Activated naive CD4-positive, alpha-beta T cell treated with anti-CD3 and anti-CD28 coated beads, Interleukin-2, amount 50 U/mL, for 24 hours (primary cell): ENCODE data around the gene AP4S1.
A peak's percentile ranks its signal among the peaks of the same experiment; 100 is the strongest.
"Not testable (repeated sequence)": the region's sequence is repeated elsewhere in the genome, so short reads cannot be mapped to it uniquely, and the experiment has no call there.

Source experiments
- H3K27ac Mint-ChIP-seq: one replicate; pipeline ENCODE4 v1.8.0; 2021; ENCODE audit warnings: mild to moderate bottlenecking, mixed read lengths
- H3K27me3 Mint-ChIP-seq: one replicate; pipeline ENCODE4 v1.8.0; 2021; ENCODE audit warnings: mixed read lengths
- H3K36me3 Mint-ChIP-seq: one replicate; pipeline ENCODE4 v1.8.0; 2021; ENCODE audit warnings: mixed read lengths
- H3K4me1 Mint-ChIP-seq: one replicate; pipeline ENCODE4 v1.8.0; 2021; ENCODE audit warnings: mixed read lengths
- H3K4me3 Mint-ChIP-seq: one replicate; pipeline ENCODE4 v1.8.0; 2021; ENCODE audit warnings: mild to moderate bottlenecking, mixed read lengths
- H3K9me3 Mint-ChIP-seq: one replicate; pipeline ENCODE4 v1.8.0; 2021; ENCODE audit warnings: mixed read lengths

The AP4S1 gene

GRCh38 chr14:31085027-31085426 lies 59.6 kb downstream of the AP4S1 start:
- H3K4me1 Mint-ChIP-seq: no peaks in the 10 kb centered on the region
- H3K4me3 Mint-ChIP-seq: no peak overlapping the region
- no peaks in the 10 kb centered on the region for H3K27me3 Mint-ChIP-seq
- peaks cover 4% of the 10 kb centered on the region for H3K36me3 Mint-ChIP-seq
- no peak overlapping the region for H3K27ac Mint-ChIP-seq
- H3K9me3 Mint-ChIP-seq: no peaks in the 10 kb centered on the region

- H3K36me3 Mint-ChIP-seq, H3K4me3 Mint-ChIP-seq, H3K4me1 Mint-ChIP-seq, H3K27me3 Mint-ChIP-seq, H3K27ac Mint-ChIP-seq, H3K9me3 Mint-ChIP-seq: not testable (repeated sequence)
These were observed 61.0 kb downstream of the AP4S1 start for GRCh38 chr14:31086466-31086865.

DNA sequence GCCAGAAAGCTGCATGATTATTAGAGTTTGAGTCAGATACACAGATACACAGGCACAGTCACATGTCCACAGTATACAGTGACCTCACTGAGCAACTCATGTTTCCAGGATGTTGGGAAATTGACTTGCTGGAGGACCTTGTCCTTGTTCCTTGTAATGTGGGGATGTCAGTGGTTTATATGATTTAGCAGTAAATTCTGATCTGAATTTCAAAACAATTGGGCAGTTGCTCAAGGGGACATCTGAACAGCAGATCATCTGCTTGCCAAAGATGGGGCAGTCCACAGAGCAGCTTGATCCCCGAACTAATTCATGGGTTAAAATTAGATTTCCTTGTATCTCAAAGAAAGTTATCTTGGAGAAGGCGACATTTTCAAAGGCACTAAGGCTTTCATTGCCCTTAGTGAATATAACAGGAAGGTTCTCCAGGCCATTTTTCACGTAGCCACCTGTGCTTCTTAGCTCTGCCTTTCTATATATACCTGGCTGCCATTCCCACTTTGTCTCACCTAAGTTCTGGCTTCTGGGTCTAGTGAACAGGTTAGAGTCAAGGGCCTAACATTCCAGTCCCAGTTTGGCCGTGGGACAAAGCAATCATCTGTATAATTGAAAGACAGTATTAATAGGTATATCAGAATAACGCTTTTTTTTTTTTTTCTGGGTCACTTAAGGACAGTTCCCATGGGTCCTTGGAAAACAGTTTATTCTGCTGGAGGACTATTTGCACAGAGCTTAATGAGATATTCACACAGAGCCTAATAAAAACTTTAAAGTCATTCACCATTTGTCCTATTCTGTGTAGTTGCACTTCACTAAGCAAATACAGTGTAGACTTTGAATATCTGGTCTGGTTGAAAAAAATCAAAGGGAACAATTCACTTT lies 65.7 kb downstream of the AP4S1 start:
- no peak overlapping the region for H3K4me3 Mint-ChIP-seq
- H3K4me1 Mint-ChIP-seq: no peaks in the 10 kb centered on the region
- no peaks in the 10 kb centered on the region for H3K27me3 Mint-ChIP-seq
- no peaks in the 10 kb centered on the region for H3K9me3 Mint-ChIP-seq
- H3K27ac Mint-ChIP-seq: no peak overlapping the region
- peaks cover 2% of the 10 kb centered on the region for H3K36me3 Mint-ChIP-seq

DNA sequence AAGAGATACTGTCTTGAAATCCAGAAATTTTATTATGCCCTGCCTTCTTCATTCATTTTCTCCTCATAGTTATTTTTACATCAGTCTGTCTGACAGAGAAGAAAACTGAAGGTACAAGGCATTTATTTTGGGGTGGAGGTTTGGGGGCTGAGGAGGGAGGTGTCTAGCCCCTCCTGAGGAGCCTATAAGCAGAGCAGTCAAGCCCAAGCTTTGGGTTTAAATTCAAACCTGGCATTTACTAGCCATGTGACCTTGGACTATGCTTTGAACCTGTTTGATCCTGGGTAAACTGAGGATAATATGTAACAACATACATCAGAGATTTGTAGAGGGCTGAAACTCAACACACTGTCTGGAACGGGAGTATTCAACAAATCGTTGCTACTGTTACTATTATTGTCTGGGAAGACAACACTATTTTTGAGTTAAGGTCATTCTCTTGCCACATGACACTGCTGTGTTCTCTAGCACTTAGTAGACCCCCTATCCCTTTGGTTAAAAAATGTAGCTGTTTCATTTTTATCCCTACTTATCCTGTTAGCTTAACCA lies 66.8 kb downstream of the AP4S1 start:
- Mint-ChIP-seq H3K36me3 (peaks cover 2% of the 10 kb centered on the region), H3K27me3 (no peaks in the 10 kb centered on the region), H3K9me3 (no peaks in the 10 kb centered on the region), H3K4me3 (no peak overlapping the region), H3K4me1 (no peaks in the 10 kb centered on the region), H3K27ac (peak overlapping the region; percentile 51)

DNA sequence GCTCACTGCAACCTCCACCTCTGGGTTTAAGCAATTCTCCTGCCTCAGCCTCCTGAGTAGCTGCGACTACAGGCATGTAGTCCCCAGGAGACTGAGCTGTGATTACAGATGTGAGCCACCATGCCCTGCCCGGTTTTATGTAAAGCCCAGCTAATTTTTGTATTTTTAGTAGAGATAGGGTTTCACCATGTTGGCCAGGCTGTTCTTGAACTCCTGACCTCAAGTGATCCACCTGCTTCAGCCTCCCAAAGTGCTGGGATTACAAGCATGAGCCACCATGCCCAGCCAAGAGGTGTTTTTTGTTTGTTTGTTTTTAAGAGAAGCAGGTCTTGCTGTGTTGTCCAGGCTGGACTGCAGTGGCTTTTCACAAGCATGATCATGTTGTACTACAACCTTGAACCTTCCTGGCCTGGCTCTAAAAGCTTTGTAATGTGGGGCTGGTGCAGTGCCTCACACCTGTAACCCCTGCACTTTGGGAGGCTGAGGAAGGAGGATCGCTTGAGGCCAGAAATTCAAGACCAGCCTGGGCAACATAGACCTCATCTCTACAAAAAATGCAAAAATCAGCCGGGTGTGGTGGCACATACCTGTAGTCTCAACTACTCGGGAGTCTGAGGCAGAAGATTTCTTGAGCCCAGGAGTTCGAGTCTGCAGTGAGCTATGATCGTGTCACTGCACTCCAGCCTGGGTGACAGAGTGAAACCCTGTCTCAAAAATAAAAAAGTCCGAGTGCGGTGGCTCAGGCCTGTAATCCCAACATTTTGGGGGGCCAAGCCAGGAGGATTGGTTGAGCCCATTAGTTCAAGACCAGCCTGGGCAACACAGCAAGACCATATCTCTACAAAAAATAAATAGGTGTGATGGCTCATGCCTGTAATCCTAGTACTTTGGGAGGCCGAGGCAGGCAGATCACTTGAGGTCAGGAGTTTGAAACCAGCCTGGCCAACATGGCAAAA lies 68.7 kb downstream of the AP4S1 start:
- H3K27ac Mint-ChIP-seq, H3K4me1 Mint-ChIP-seq, H3K9me3 Mint-ChIP-seq, H3K4me3 Mint-ChIP-seq, H3K27me3 Mint-ChIP-seq, H3K36me3 Mint-ChIP-seq: not testable (repeated sequence)

GRCh38 chr14:31095817-31096216 lies 70.4 kb downstream of the AP4S1 start:
- H3K27me3 Mint-ChIP-seq, H3K4me3 Mint-ChIP-seq: not testable (repeated sequence)
- H3K27ac Mint-ChIP-seq: peak overlapping the region; percentile 74

GRCh38 chr14:31096255-31096654 lies 70.8 kb downstream of the AP4S1 start:
- Mint-ChIP-seq H3K9me3 (no peaks in the 10 kb centered on the region), H3K36me3 (peaks cover 7% of the 10 kb centered on the region), H3K27ac (peak overlapping the region; percentile 74), H3K27me3 (no peaks in the 10 kb centered on the region), H3K4me3 (no peak overlapping the region), H3K4me1 (no peaks in the 10 kb centered on the region)

More at GRCh38 chr14:31095817-31096216, 70.4 kb downstream of the AP4S1 start:
- not testable (repeated sequence) for H3K36me3 Mint-ChIP-seq, H3K4me1 Mint-ChIP-seq, H3K9me3 Mint-ChIP-seq

GRCh38 chr14:31097081-31097480 lies 71.6 kb downstream of the AP4S1 start:
- H3K4me3 Mint-ChIP-seq: no peak overlapping the region
- H3K27me3 Mint-ChIP-seq: no peaks in the 10 kb centered on the region
- H3K36me3 Mint-ChIP-seq: peaks cover 9% of the 10 kb centered on the region
- no peaks in the 10 kb centered on the region for H3K4me1 Mint-ChIP-seq
- no peaks in the 10 kb centered on the region for H3K9me3 Mint-ChIP-seq
- H3K27ac Mint-ChIP-seq: no peak overlapping the region

DNA sequence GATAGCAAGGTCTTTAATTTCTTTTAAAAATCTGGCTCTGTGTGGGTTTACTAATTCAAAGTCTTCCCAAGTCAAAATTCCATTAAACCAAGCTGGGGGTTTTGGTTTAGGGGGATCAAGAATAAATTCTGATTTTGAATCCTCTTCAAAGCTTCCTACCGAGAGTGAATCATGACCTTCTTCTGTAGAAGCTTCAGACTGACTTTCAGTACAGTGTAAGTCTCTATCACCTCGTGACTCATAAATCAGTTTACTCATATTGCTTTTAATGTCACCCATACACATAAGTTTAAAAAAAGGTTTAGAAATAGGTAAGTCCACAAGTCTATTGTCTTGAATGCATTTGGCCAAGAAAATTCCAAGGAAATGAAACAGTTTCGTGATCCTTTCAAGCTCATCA lies 81.3 kb downstream of the AP4S1 start:
- Mint-ChIP-seq H3K4me3 (no peak overlapping the region), H3K9me3 (no peaks in the 10 kb centered on the region), H3K36me3 (peaks cover 33% of the 10 kb centered on the region), H3K4me1 (peaks cover 3% of the 10 kb centered on the region), H3K27me3 (no peaks in the 10 kb centered on the region), H3K27ac (peak overlapping the region; percentile 30)

DNA sequence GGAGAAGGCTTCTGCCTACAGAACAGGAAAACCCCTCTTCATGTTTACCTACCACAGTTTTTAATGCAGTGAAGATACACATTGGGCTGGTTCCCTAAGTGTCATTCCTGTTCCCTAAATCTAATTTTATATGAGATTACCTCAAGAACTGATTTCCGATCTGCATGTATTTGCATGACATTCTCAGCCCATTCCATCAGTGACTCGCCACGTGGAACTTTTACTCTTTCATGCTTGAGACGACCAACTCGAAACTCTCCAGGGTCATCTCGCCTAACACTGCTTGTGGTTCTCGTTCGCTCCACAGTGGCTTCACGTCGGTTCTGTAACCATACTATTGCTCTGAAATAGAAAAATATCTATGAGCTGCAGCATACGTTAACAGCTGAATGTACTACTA lies 83.8 kb downstream of the AP4S1 start:
- H3K4me3 Mint-ChIP-seq: no peak overlapping the region
- H3K27ac Mint-ChIP-seq: no peak overlapping the region
- no peaks in the 10 kb centered on the region for H3K9me3 Mint-ChIP-seq
- no peaks in the 10 kb centered on the region for H3K27me3 Mint-ChIP-seq
- peaks cover 20% of the 10 kb centered on the region for H3K36me3 Mint-ChIP-seq
- peaks cover 3% of the 10 kb centered on the region for H3K4me1 Mint-ChIP-seq

- Mint-ChIP-seq H3K4me3 (no peak overlapping the region), H3K27ac (no peak overlapping the region)
These were observed 85.4 kb downstream of the AP4S1 start for GRCh38 chr14:31110872-31111271.

GRCh38 chr14:31113794-31114193 lies 88.3 kb downstream of the AP4S1 start:
- no peaks in the 10 kb centered on the region for H3K27me3 Mint-ChIP-seq
- H3K4me1 Mint-ChIP-seq: no peaks in the 10 kb centered on the region
- H3K4me3 Mint-ChIP-seq: no peak overlapping the region
- no peaks in the 10 kb centered on the region for H3K9me3 Mint-ChIP-seq
- H3K36me3 Mint-ChIP-seq: peaks cover 12% of the 10 kb centered on the region
- no peak overlapping the region for H3K27ac Mint-ChIP-seq

More at GRCh38 chr14:31110872-31111271, 85.4 kb downstream of the AP4S1 start:
- no peaks in the 10 kb centered on the region for H3K27me3 Mint-ChIP-seq
- H3K4me1 Mint-ChIP-seq: peaks cover 3% of the 10 kb centered on the region
- H3K36me3 Mint-ChIP-seq: peaks cover 15% of the 10 kb centered on the region
- no peaks in the 10 kb centered on the region for H3K9me3 Mint-ChIP-seq

GRCh38 chr14:31118892-31119291 lies 93.4 kb downstream of the AP4S1 start:
- Mint-ChIP-seq H3K4me1 (peaks cover 12% of the 10 kb centered on the region), H3K27ac (no peak overlapping the region), H3K36me3 (peaks cover 24% of the 10 kb centered on the region), H3K4me3 (no peak overlapping the region), H3K27me3 (no peaks in the 10 kb centered on the region), H3K9me3 (no peaks in the 10 kb centered on the region)

- Mint-ChIP-seq H3K4me1 (peaks cover 24% of the 10 kb centered on the region), H3K36me3 (peaks cover 24% of the 10 kb centered on the region), H3K9me3 (no peaks in the 10 kb centered on the region)
These were observed 96.7 kb downstream of the AP4S1 start for GRCh38 chr14:31122098-31122611.

GRCh38 chr14:31122921-31123320 lies 97.5 kb downstream of the AP4S1 start:
- H3K27ac Mint-ChIP-seq: no peak overlapping the region
- H3K9me3 Mint-ChIP-seq: no peaks in the 10 kb centered on the region
- H3K4me1 Mint-ChIP-seq: peaks cover 28% of the 10 kb centered on the region
- no peaks in the 10 kb centered on the region for H3K27me3 Mint-ChIP-seq
- no peak overlapping the region for H3K4me3 Mint-ChIP-seq
- H3K36me3 Mint-ChIP-seq: peaks cover 28% of the 10 kb centered on the region

More at GRCh38 chr14:31122098-31122611, 96.7 kb downstream of the AP4S1 start:
- Mint-ChIP-seq H3K27me3 (no peaks in the 10 kb centered on the region), H3K4me3 (no peak overlapping the region), H3K27ac (no peak overlapping the region)
